HUES64 (cell line): ENCODE results near the gene GRIA3.

Experiments
- H3K27ac ChIP-seq: 2 replicates; pipeline ENCODE4 v1.7.0; 2013; ENCODE audit warnings: low read depth, low read length, inconsistent platforms
- H3K27me3 ChIP-seq: 2 replicates; pipeline ENCODE4 v1.6.1; 2013; ENCODE audit warnings: mild to moderate bottlenecking, low read length; ENCODE audit not compliant: insufficient read depth
- H3K36me3 ChIP-seq: 2 replicates; pipeline ENCODE4 v1.6.1; 2013; ENCODE audit warnings: mild to moderate bottlenecking, low read length; ENCODE audit not compliant: insufficient read depth
- H3K4me1 ChIP-seq: 2 replicates; pipeline ENCODE4 v1.6.1; 2013; ENCODE audit warnings: mild to moderate bottlenecking, low read length, moderate library complexity; ENCODE audit not compliant: insufficient read depth
- H3K4me3 ChIP-seq: 2 replicates; pipeline ENCODE4 v1.5.1; 2013; ENCODE audit warnings: mild to moderate bottlenecking, low read length, moderate library complexity
- H3K9ac ChIP-seq: 2 replicates; pipeline ENCODE4 v1.6.1; 2013; ENCODE audit warnings: mild to moderate bottlenecking, low read depth, low read length
- H3K9me3 ChIP-seq: 2 replicates; pipeline ENCODE4 v1.6.1; 2013; ENCODE audit warnings: low read depth, low read length; ENCODE audit not compliant: insufficient read depth
- WGBS: fragments of 150-250, 120-280 bp; methylation state at CpG from one replicate; pipeline ENCODE4 v1.1.7; 2013; ENCODE audit warnings: missing lambda C conversion rate; 5-methylcytosine and 5-hydroxymethylcytosine counted together

Gene GRIA3

DNA sequence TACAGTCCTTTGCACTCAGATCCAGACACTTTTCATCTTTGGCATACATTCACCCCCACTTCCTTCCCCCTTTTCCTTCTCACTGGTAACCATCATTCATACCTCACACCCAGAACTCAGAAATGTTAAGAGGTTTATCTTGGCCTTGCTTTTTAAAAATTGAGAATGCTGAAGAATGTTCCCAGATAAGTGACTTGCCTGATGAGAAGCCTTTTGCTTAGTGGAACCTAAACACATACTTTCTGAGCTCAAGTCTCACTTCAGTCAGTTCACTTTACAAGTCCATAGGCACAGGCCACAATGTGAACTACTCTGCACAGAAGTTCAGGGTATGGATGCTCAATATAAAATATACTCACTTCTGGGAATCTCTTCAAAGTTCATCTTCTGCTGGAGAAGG, 129.4 kb downstream of the GRIA3 start:
- Histone ChIP-seq H3K9ac (no peak overlapping the region), H3K36me3 (no peaks in the 10 kb centered on the region), H3K4me3 (no peak overlapping the region), H3K27ac (no peak overlapping the region), H3K27me3 (no peaks in the 10 kb centered on the region), H3K9me3 (no peaks in the 10 kb centered on the region), H3K4me1 (no peaks in the 10 kb centered on the region)

DNA sequence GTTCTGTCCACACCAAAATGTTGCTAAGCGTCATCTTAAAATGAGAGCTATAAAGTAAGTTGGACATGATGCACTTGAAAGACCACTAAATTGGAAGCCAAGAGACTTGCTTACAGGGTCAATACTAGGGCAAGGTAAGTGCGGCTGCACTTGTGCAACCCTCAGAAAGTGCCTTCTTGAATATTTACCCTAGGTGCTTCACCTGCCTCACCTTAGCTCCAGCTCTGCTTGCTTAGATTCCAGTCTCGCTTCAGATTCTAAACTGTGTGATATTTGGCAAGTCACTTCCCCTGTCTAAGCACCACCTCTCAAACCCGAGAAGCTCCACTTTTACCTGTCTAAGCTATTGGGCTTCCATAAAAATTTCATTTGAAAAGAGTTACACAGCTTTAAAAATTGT, 136.5 kb downstream of the GRIA3 start:
- 92% methylated on average over 4 of the region's 4 CpGs for WGBS
- H3K27me3 ChIP-seq: no peaks in the 10 kb centered on the region
- no peak overlapping the region for H3K27ac ChIP-seq
- no peak overlapping the region for H3K9ac ChIP-seq
- H3K36me3 ChIP-seq: no peaks in the 10 kb centered on the region
- peaks cover 15% of the 10 kb centered on the region; the same call in 1 of the 2 replicates for H3K4me1 ChIP-seq
- H3K4me3 ChIP-seq: no peak overlapping the region
- H3K9me3 ChIP-seq: no peaks in the 10 kb centered on the region

DNA sequence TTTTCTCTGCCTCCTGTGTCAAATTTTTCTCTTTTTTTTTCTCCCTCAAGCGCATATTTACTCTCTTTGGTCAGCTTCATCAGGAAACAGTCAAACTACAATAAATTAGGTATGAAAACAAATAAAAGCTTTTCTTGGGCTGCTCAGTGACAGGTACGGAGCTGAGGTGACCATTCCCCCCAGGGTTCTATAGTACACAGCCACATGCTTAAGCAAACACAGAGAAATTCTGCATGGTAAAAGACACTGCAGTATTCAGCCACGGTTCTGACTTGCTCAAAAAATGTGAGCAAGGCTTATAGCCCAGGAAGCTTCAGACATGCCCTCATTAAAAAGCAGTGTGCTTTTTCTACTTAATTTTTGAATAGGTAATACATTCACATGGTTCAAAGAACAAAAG, 138.5 kb downstream of the GRIA3 start:
- peaks cover 15% of the 10 kb centered on the region; the same call in 1 of the 2 replicates for H3K4me1 ChIP-seq
- no peaks in the 10 kb centered on the region for H3K27me3 ChIP-seq
- no peaks in the 10 kb centered on the region for H3K36me3 ChIP-seq
- H3K4me3 ChIP-seq: no peak overlapping the region
- 42% methylated on average over 2 of the region's 3 CpGs for WGBS
- no peak overlapping the region for H3K27ac ChIP-seq
- no peak overlapping the region for H3K9ac ChIP-seq
- H3K9me3 ChIP-seq: no peaks in the 10 kb centered on the region

DNA sequence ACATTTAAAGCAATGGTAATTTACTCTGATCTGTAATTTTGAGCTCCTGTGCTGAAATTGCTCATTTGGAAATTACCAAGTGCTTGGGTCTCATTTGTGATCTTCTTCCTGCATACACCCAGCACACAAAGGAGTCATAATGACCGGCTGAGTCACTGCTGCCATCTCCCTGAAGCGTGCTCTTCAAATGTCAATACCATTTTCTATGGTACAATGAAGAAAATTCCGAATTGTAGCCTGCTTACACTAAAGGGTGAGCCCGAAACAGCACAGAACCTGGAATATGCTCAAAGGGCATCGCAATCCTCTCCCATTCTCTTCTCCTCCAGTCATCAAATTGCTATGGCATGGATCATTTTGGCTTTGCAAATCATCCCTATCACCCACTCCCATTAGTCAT, 140.5 kb downstream of the GRIA3 start:
- Histone ChIP-seq H3K36me3 (no peaks in the 10 kb centered on the region), H3K9ac (no peak overlapping the region), H3K27me3 (no peaks in the 10 kb centered on the region), H3K9me3 (no peaks in the 10 kb centered on the region), H3K4me1 (peaks cover 15% of the 10 kb centered on the region; the same call in 1 of the 2 replicates), H3K27ac (no peak overlapping the region), H3K4me3 (no peak overlapping the region)
- 62% methylated on average over 5 of the region's 5 CpGs for WGBS

DNA sequence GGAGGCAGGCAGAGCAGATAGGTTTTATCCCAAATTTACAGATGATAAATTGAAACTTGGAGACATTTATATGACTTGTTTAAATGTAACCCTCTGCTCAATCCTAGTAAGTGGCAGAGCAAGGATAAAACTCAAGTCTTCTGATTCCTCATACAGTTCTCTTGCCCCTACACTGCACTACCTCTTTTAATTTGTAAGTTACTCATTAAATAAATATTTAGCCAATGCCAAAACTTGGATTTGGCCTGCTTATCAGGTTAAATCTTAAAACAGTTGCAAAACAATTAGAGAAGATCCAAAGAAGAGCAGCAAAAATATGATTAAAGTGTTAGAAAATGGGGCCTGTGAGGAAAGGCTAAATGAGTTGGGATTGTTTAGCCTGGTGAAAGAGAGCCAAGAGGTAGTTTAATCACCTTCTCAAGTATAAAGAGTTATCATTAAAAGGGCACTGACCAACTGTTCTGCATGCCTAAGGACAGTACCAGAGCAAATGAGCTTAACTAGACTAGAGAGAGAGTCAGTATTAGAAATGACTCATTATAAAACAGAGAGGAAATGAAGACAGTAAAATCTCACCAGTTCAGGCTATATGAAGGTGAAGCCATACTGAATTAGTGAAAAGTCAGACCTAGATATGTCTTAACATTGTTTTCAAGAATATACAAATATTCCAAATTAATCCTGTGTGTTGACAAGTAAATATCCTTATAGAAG, 146.3 kb downstream of the GRIA3 start:
- Histone ChIP-seq H3K4me3 (no peak overlapping the region), H3K27me3 (no peaks in the 10 kb centered on the region), H3K36me3 (no peaks in the 10 kb centered on the region), H3K9ac (no peak overlapping the region), H3K9me3 (no peaks in the 10 kb centered on the region), H3K4me1 (no peaks in the 10 kb centered on the region), H3K27ac (no peak overlapping the region)

DNA sequence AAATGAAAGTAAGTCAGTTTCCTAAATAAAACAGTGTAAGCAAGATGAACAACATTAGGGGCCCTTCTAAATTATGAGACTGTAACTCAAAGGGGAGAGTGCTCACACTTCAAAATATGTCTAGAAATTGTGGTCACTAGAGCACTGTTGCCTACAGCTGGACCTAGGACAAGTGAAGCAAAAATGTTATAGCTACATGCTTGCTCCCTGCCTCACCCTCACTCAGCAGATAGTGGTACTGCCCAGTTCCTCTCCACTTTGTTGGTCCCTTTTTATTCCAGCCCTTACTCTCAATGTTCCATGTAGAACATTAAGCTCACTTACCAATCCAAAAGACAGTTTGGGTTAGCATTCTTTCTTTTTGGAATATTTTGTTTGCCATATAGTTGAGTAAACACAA, 147.3 kb downstream of the GRIA3 start:
- Histone ChIP-seq H3K4me3 (no peak overlapping the region), H3K4me1 (no peaks in the 10 kb centered on the region), H3K36me3 (no peaks in the 10 kb centered on the region), H3K9ac (no peak overlapping the region), H3K9me3 (no peaks in the 10 kb centered on the region), H3K27ac (no peak overlapping the region), H3K27me3 (no peaks in the 10 kb centered on the region)

DNA sequence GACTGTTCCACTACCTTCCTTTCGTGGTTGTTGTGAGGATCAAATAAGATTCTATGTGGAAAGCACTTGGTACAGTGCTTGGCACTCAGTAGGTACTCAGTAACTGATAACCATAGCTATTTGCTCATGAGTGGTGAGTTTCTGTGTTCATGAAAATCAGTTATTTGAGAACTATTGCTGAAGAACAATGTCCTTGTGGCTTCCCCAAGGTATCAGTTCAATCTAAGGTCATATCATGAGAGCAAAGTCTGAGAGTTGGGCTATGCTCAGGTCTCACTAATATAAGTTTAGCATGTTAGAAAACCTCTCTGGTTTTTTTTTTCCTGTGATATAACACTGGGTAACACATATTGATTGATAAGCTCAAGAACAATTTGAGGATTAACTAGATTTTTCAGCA, 147.8 kb downstream of the GRIA3 start:
- Histone ChIP-seq H3K9ac (no peak overlapping the region), H3K27ac (no peak overlapping the region), H3K4me1 (no peaks in the 10 kb centered on the region), H3K4me3 (no peak overlapping the region), H3K27me3 (no peaks in the 10 kb centered on the region), H3K36me3 (no peaks in the 10 kb centered on the region), H3K9me3 (no peaks in the 10 kb centered on the region)
- WGBS: 80% methylated on average over 1 of the region's 1 CpG

DNA sequence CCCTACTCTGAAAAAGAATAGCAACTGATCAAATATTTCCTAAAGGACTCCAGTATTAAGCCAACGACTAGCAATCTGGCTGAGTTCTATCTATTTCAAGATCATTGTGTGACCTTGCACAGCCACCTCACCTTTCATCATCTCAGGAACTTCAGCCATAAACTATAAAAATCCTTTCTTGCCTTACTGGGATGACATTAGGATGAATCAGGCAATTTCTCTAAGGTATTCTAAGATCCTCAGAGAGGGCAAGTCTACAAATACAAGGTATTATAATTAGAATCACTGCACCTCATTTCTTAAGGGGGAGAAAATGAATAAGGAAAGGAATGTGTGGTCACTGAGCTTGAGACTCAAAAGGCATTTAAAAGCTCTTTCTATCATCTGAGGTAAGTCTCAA, 152.6 kb downstream of the GRIA3 start:
- Histone ChIP-seq H3K36me3 (no peaks in the 10 kb centered on the region), H3K9ac (no peak overlapping the region), H3K27me3 (no peaks in the 10 kb centered on the region), H3K27ac (no peak overlapping the region), H3K4me1 (no peaks in the 10 kb centered on the region), H3K9me3 (no peaks in the 10 kb centered on the region), H3K4me3 (no peak overlapping the region)
- WGBS: 97% methylated on average over 1 of the region's 1 CpG

DNA sequence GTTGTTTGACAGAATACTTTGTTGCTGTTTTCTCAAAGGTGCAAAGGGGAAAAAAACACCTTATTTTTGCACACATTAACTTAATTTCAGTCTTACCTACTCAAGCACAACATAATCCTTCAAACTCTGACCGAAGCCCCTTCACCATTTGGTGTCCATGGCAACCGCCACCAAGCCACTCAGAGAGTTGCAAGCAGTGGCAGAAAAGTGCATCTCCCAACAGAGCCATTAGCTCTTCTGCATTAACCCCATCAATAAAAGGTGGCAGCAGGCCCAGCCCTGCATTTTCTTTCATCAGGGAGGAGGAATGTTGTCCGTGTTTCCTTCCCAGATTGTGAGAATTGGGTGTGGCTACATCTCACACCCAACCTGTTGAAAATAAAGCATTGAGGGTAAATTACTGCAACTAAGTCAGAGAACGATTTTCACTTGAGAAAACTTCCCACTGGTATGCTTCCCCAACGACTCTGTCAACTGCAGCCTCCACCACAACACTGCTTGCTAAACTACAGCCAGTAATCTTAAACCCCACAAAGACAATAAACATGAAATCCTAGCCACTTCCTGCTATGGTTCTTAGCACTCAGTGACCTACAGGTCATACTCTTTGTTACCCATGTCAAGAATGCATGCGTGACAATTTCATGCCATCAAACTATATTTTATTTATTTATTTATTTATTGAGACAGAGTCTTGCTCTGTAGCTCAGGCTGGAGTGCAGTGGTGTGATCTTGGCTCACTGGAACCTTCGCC, 154.0 kb downstream of the GRIA3 start:
- no peak overlapping the region for H3K27ac ChIP-seq
- H3K4me1 ChIP-seq: peaks cover 7% of the 10 kb centered on the region; the same call in 1 of the 2 replicates
- no peaks in the 10 kb centered on the region for H3K9me3 ChIP-seq
- 87% methylated on average over 6 of the region's 7 CpGs for WGBS
- no peak overlapping the region for H3K9ac ChIP-seq
- no peak overlapping the region for H3K4me3 ChIP-seq
- H3K36me3 ChIP-seq: no peaks in the 10 kb centered on the region
- no peaks in the 10 kb centered on the region for H3K27me3 ChIP-seq

DNA sequence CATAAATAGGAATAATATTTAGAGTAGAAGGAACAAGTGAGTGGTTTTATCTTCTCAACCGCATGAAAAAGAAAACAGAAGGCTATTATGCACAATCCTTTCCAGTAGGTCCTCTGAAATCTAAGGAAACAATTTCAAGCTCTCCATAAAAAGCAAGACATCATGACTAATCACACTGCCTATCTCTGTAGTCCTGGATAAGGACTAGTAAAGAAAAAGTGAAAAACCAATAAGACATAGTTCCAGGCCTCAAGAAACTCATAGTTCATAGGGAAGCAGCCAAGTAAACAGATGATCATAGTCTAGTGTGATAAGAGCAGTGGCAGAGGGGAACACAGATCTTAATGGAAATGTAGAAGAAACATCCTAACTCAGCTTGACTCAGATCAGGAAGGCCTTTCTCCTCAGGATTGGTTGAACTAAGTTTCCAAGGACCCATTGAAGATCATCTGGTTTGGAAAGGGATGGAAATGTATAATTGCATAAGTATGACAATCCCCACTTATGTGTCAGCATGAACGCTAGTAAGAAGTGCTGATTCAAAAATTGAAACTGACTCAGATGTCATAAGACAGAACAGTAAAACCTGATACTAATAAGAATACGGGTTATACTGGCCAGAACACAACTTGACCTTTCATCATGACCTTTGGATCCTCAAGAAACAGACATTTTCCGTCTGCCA, 155.3 kb downstream of the GRIA3 start:
- H3K4me1 ChIP-seq: peaks cover 7% of the 10 kb centered on the region; the same call in 1 of the 2 replicates
- no peak overlapping the region for H3K9ac ChIP-seq
- 92% methylated on average over 3 of the region's 4 CpGs for WGBS
- H3K4me3 ChIP-seq: no peak overlapping the region
- no peaks in the 10 kb centered on the region for H3K36me3 ChIP-seq
- H3K27ac ChIP-seq: no peak overlapping the region
- no peaks in the 10 kb centered on the region for H3K9me3 ChIP-seq
- no peaks in the 10 kb centered on the region for H3K27me3 ChIP-seq

DNA sequence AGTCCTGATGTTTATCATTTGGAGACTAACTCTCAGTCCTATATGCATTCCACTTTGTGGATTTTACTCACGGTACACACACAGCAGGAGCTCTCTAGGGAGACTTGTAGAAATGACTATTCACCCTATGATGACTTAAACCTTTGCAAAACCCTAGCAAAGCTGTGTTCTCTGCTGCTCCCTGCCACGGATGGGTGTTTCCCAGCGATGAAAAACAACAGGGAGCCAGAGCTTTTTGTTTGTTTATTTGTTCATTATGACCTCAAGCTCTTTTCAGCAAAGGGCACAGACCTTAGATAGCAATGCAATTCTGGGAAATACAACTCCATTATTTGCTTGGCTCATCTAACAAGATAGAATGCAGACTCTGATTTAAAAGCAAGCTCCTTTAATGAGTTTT, 156.6 kb downstream of the GRIA3 start:
- WGBS: 36% methylated on average over 3 of the region's 3 CpGs
- Histone ChIP-seq H3K9me3 (no peaks in the 10 kb centered on the region), H3K4me3 (no peak overlapping the region), H3K9ac (no peak overlapping the region), H3K27ac (no peak overlapping the region), H3K4me1 (peaks cover 7% of the 10 kb centered on the region; the same call in 1 of the 2 replicates), H3K27me3 (no peaks in the 10 kb centered on the region), H3K36me3 (no peaks in the 10 kb centered on the region)
